Esophagus squamous epithelium (tissue), 5 donors: ENCODE data around the gene MBOAT7. TPM values are rescaled to one million over a fixed set of nuclear protein-coding genes. Genes with fewer than 3 reads are reported as not detected.
A peak's percentile ranks its signal among the peaks of the same experiment; 100 is the strongest.

Experiments
- DNase-seq: peaks from one replicate; lab custom pipeline; 2025; lab: John Stamatoyannopoulos, UW
- H3K27ac ChIP-seq, 4 donors: fragments of 200-600 bp; sonication (generic); one replicate each; pipeline ENCODE4 v1.5.1; 2016 to 2019; ENCODE audit warnings: mild to moderate bottlenecking in 1 of 4
- H3K27me3 ChIP-seq, 4 donors: fragments of 200-600 bp; sonication (generic); 1 replicate in 3 of 4; 2 replicates in 1 of 4; pipeline versions ENCODE4 v1.5.1 to v1.6.0; 2017 to 2021; ENCODE audit warnings: antibody characterized with exemption in 1 of 4
- H3K36me3 ChIP-seq, 3 donors: fragments of 200-600 bp; sonication (generic); one replicate each; pipeline ENCODE4 v1.5.1; 2016 to 2019
- H3K4me1 ChIP-seq, 3 donors: fragments of 200-600 bp; sonication (generic); one replicate each; pipeline ENCODE4 v1.5.1; 2017 to 2019
- H3K4me3 ChIP-seq, 4 donors: fragments of 200-600 bp; sonication (generic); 1 replicate in 3 of 4; 2 replicates in 1 of 4; pipeline ENCODE4 v1.5.1; 2016 to 2019; ENCODE audit warnings: mild to moderate bottlenecking in 2 of 4, moderate library complexity in 1 of 4
- H3K9me3 ChIP-seq, 3 donors: fragments of 200-600 bp; sonication (generic); one replicate each; pipeline ENCODE4 v1.5.1; 2016 to 2019
- CTCF ChIP-seq, 6 experiments: fragments of 450-650 bp in 4 of 6; fragments of 200-600 bp in 2 of 6; sonication (generic) in 2 of 6; IDR thresholded peaks; one replicate each; pipeline ENCODE4 v1.5.1; 2016 to 2019; ENCODE audit warnings: antibody characterized with exemption in 6 of 6, mild to moderate bottlenecking in 4 of 6, moderate library complexity in 4 of 6
- POLR2A ChIP-seq, 4 donors: fragments of 450-650 bp; IDR thresholded peaks; one replicate each; pipeline ENCODE4 v1.6.1; 2017; ENCODE audit warnings: antibody characterized with exemption in 4 of 4, mild to moderate bottlenecking in 4 of 4, moderate library complexity in 3 of 4
- WGBS, 2 donors: methylation state at CpG; one replicate each; pipeline ENCODE4 v1.1.5; 2018; 5-methylcytosine and 5-hydroxymethylcytosine counted together
- intact Hi-C: fragments of 100-400 bp; cut with DNase I; formaldehyde crosslinking; loops from one replicate; pipeline ENCODE4 v1.15.0; 2022
- total RNA-seq, 4 donors: library from RNA; depleted of rRNA; stranded (reverse); fragments of >200 nt; gene quantifications; one replicate each; pipeline ENCODE4 v1.1.0, GENCODE V29; 2016
- donor health status: DM: yes; HTN: yes; CAD: no.

MBOAT7 gene
- total RNA-seq, 4 donors from 2014 or later: 32.2 to 56.2 (median 40.8) TPM

GRCh38 chr19:54160854-54161253, 28.5 kb downstream of the MBOAT7 start:
- peaks cover 41 to 78% (median 42%) of the 10 kb centered on the region in 3 donors for H3K4me1 ChIP-seq
- DNase-seq: no peak
- H3K4me3 ChIP-seq: peak overlapping the region in 3 of 4 donors; percentile 47 to 82 (median 78)
- peaks cover 0 to 15% (median 0%) of the 10 kb centered on the region in 4 donors for H3K27me3 ChIP-seq
- H3K9me3 ChIP-seq: no peaks in the 10 kb centered on the region
- peaks cover 10 to 24% (median 21%) of the 10 kb centered on the region in 3 donors for H3K36me3 ChIP-seq
- TF ChIP-seq CTCF (IDR thresholded peaks at IDR 0.05) (no peak), POLR2A (IDR thresholded peaks at IDR 0.05) (no peak)
- 35 to 51% methylated on average over 11 to 12 of the region's 13 CpGs for whole genome bisulfite sequencing, 2 donors
- intact Hi-C loops: loop anchor here (10.0 kb wide), 1 partner anchor 74 kb away; no protein-coding TSS in a partner anchor
- H3K27ac ChIP-seq: peak overlapping the region; percentile 80 to 98 (median 92)

DNA sequence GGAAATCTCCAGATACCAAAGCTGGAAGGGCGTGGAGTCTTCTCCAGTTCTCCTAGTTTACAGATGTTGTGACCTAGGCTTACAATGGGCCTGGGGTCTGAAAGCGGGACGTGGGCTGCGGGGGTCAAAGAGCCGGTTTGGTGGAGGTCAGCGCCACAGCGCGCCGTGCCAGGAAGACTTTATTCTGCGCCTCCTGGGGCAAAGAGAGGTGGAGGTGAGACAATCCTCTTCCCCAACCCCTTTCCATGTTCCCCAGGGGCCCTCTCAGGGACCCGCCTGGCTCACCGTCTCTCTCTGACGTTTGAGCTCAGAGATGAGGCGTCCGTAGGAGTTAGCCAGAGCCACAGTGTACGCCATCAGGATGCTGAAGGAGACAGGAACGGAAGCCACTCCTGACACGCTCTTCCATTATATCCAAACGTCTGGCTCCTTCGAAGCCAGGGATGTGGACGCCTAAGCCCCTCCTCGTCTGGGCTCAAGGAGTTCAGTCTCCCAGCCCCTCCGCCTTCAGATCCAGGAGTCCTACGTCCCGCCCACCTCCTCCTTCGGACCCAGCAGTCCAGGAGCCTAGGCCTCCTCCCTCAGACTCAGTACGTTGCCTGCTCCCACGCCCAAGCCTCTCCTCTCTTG, 29.1 kb downstream of the MBOAT7 start:
- Histone ChIP-seq H3K27me3 (peaks cover 0 to 11% (median 0%) of the 10 kb centered on the region in 4 donors), H3K4me3 (peak overlapping the region; percentile 32 to 82 (median 62)), H3K27ac (peak overlapping the region; percentile 80 to 98 (median 92)), H3K9me3 (no peaks in the 10 kb centered on the region), H3K36me3 (peaks cover 15 to 29% (median 26%) of the 10 kb centered on the region in 3 donors), H3K4me1 (peaks cover 40 to 78% (median 42%) of the 10 kb centered on the region in 3 donors)
- intact Hi-C loops: loop anchor here (10.0 kb wide), 1 partner anchor 75 kb away; no protein-coding TSS in a partner anchor
- WGBS, 2 donors: 0 to 2% methylated on average over 15 to 21 of the region's 28 CpGs
- peak in 2 of 4 donors; percentile 38 to 44 for TF ChIP-seq POLR2A (IDR thresholded peaks at IDR 0.05)
- TF ChIP-seq CTCF (IDR thresholded peaks at IDR 0.05): no peak
- DNase-seq: no peak

DNA sequence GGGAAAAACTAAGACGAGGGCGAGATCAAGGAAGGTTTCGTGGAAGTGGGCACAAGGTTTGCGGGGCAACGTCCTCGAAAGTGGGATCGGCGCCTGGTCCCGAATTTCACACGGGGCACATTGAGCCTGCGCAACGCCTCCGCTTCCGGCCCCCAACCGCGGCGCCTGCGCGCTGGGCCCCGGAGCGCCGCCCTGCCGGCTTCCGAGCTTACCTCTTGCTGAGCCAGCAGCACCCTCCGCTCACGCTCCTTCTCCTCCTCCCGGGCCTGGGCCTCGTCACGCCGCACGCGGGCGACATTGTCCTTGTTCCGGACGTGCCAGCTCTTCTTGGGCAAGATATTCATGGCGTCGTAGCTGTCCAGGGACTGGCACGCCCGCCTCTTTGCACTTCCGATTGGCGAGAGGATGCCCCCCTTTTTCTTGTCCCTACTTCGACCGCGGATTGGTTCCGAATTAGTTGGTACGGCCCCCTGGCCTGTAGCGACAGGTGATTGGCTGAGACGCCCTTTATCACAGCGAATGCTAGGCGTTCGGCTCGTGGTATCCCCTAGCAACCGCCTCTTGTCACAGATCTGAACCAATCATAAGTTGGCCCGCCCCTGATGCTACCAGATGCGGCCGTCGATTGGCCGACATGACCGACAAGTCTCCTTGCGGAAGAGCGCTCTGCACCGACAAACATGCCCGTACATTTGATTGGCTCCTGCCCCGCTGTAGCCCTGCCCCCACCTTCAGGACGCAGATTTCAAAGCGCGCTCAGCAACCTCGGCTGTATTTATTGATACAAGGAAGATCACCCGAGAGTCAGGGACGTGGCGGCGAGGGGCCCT, 29.8 kb downstream of the MBOAT7 start, which contains the start of gene LENG1:
Gene LENG1 (minus strand): TSS at position 370 of the 830 bp plus-strand sequence. CDS start 26 bp downstream, at position 344.
- Histone ChIP-seq H3K4me3 (peak within 1 kb of the TSS; percentile 56 to 82 (median 74)), H3K9me3 (no peaks in the 10 kb centered on the region), H3K27me3 (peaks cover 0 to 5% (median 0%) of the 10 kb centered on the region in 4 donors), H3K36me3 (peaks cover 22 to 37% (median 34%) of the 10 kb centered on the region in 3 donors), H3K4me1 (peaks cover 34 to 72% (median 40%) of the 10 kb centered on the region in 3 donors), H3K27ac (peak within 1 kb of the TSS; percentile 88 to 98 (median 98))
- 0 to 1% methylated on average over 54 to 57 of the region's 72 CpGs for WGBS, 2 donors
- peak; percentile 100 for DNase-seq
- intact Hi-C loops: loop anchor here (10.0 kb wide), 1 partner anchor 75 kb away; no protein-coding TSS in a partner anchor
- TF ChIP-seq CTCF (IDR thresholded peaks at IDR 0.05): peak in 4 of 6 experiments; percentile 27 to 62 (median 32)
- peak in 3 of 4 donors; percentile 48 to 58 (median 54) for TF ChIP-seq POLR2A (IDR thresholded peaks at IDR 0.05)

- Histone ChIP-seq H3K4me1 (peaks cover 30 to 67% (median 36%) of the 10 kb centered on the region in 3 donors), H3K4me3 (peak overlapping the region; percentile 56 to 82 (median 74))
These were observed 30.5 kb downstream of the MBOAT7 start for GRCh38 chr19:54158812-54159351.

More at GRCh38 chr19:54158812-54159351, 30.5 kb downstream of the MBOAT7 start:
- Histone ChIP-seq H3K27me3 (no peaks in the 10 kb centered on the region), H3K27ac (peak overlapping the region; percentile 88 to 98 (median 98)), H3K9me3 (no peaks in the 10 kb centered on the region), H3K36me3 (peaks cover 27 to 44% (median 41%) of the 10 kb centered on the region in 3 donors)
- DNase-seq: no peak
- 0 to 6% methylated on average over 3 to 19 of the region's 19 CpGs for WGBS, 2 donors
- intact Hi-C loops: no loop called here
- TF ChIP-seq CTCF (IDR thresholded peaks at IDR 0.05) (no peak), POLR2A (IDR thresholded peaks at IDR 0.05) (no peak)
